Activated T-helper 1 cell treated with anti-CD3 and anti-CD28 coated beads, Interleukin-12 subunit alpha, Interleukin-12 subunit beta, Interleukin-2, Interleukin-4 antibody, amounts not matched to agents 30 ng/mL and 10 ng/mL and 1 ng/mL, durations not matched to agents 14 hours and 24 hours and 36 hours (primary cell): ENCODE measurements around the gene PRRT3. TPM values are rescaled to one million over a fixed set of nuclear protein-coding genes. Genes with fewer than 3 reads are reported as not detected.

Experiments
- DNase-seq: peaks from one replicate; pipeline ENCODE4 v3.0.0; 2021; ENCODE audit warnings: low spot score
- H3K27ac Mint-ChIP-seq: one replicate; pipeline ENCODE4 v1.8.0; 2021; ENCODE audit warnings: mild to moderate bottlenecking, mixed read lengths
- H3K27me3 Mint-ChIP-seq: one replicate; pipeline ENCODE4 v1.8.0; 2022; ENCODE audit warnings: mild to moderate bottlenecking, moderate library complexity, mixed read lengths; ENCODE audit not compliant: insufficient read depth
- H3K36me3 Mint-ChIP-seq: one replicate; pipeline ENCODE4 v1.8.0; 2021; ENCODE audit warnings: low read depth, mixed read lengths
- H3K4me1 Mint-ChIP-seq: one replicate; pipeline ENCODE4 v1.8.0; 2021; ENCODE audit warnings: low read depth, mixed read lengths
- H3K4me3 Mint-ChIP-seq: one replicate; pipeline ENCODE4 v1.8.0; 2021; ENCODE audit warnings: mild to moderate bottlenecking, moderate library complexity, mixed read lengths
- H3K9me3 Mint-ChIP-seq: one replicate; pipeline ENCODE4 v1.8.0; 2021; ENCODE audit warnings: mixed read lengths
- intact Hi-C: fragments of 100-400 bp; cut with micrococcal nuclease; formaldehyde crosslinking; loops from one replicate; pipeline ENCODE4 v1.15.1; 2024
- total RNA-seq: library from RNA; stranded (reverse); gene quantifications from 2 replicates; pipeline ENCODE4 v1.2.3, GENCODE V29; 2022

The PRRT3 gene
- total RNA-seq, 1 donor from 2014 or later: 16.4 TPM

DNA sequence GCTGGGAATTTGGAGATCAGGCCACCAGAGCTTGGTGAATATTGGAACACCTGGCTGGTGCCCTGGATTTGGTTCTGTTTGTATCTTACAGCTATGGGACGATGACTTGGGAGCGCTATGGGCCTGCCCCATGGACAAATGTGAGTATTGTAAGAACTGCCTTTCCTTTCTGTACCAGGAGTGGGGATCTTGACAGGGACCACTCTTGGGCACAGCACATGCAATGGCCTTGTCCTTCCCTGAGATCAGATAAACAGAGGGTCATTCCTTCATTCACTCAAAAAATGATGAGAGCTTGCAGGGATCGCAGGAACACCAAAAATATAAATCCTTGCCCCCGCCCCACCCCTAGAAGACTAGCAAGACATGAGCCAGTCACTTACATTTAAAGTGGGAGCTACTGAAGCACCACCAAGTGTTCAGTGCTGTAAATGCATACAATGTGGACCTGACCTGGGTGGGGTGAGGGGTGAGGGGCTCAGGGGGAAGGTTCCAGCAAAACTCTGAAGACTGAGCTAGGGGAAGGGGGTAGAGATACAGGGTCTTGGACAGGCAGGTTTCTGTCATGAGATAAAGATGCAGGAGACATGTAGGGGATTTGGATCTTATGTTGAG lies 21.3 kb downstream of the PRRT3 start:
- peak overlapping the region; percentile 57 for H3K4me3 Mint-ChIP-seq
- H3K27ac Mint-ChIP-seq: peak overlapping the region; percentile 56

DNA sequence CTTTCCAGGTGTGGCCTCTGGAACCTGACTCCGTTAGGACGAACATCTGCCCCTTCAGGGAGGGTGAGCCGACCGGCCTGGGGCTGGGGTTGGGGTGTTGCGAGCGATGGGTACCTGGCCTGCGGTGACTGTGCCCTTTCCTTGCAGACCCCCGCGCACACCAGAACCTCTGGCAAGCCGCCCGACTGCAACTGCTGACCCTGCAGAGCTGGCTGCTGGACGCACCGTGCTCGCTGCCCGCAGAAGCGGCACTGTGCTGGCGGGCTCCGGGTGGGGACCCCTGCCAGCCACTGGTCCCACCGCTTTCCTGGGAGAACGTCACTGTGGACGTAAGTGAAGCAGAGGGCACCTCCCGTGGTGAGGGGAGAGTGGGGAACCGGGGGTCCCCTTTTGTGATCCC lies 24.1 kb downstream of the PRRT3 start:
- Mint-ChIP-seq H3K36me3 (no peaks in the 10 kb centered on the region), H3K27me3 (peaks cover 7% of the 10 kb centered on the region), H3K4me1 (peaks cover 6% of the 10 kb centered on the region), H3K9me3 (no peaks in the 10 kb centered on the region), H3K4me3 (no peak overlapping the region), H3K27ac (no peak overlapping the region)
- intact Hi-C loops: no loop called here
- no peak for DNase-seq

More for the DNA sequence above, 21.3 kb downstream of the PRRT3 start:
- intact Hi-C loops: loop anchor here (5.0 to 10.0 kb wide), 2 partner anchors 294 to 1916 kb away; partner anchors contain the start of gene TAMM41
- H3K4me1 Mint-ChIP-seq: peaks cover 22% of the 10 kb centered on the region
- no peak for DNase-seq
- H3K36me3 Mint-ChIP-seq: peaks cover 11% of the 10 kb centered on the region
- H3K27me3 Mint-ChIP-seq: no peaks in the 10 kb centered on the region
- H3K9me3 Mint-ChIP-seq: no peaks in the 10 kb centered on the region

DNA sequence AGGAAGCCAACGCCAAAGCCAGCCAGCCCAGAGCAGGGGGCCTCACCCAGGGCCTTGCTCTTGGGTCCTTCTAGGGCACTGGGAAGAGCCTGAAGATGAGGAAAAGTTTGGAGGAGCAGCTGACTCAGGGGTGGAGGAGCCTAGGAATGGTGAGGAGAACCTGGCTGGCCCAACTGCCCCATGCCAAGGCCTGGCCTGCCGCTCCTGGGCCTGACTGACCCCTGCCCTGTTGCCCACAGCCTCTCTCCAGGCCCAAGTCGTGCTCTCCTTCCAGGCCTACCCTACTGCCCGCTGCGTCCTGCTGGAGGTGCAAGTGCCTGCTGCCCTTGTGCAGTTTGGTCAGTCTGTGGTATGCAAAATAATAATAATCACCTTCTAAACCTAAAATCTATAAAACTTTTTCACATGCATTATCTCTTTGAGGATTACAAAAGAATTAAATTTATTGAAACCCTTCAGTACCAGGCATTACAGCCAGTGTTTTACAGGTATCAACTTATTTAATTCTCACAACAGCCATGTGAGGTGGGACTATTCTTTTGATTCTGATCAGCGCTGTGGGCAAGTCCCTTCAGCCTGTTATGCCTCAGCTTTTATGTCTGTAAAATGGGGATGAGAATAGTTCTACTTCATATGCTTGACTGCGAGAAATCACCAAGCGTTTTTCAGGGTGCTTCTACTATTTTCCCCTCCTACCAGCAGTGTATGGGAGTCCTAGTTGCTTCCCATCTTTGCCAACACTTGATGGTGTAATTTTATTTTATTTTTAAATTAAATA lies 33.8 kb downstream of the PRRT3 start:
- H3K36me3 Mint-ChIP-seq: no peaks in the 10 kb centered on the region
- H3K4me3 Mint-ChIP-seq: no peak overlapping the region
- no peak for DNase-seq
- H3K4me1 Mint-ChIP-seq: peaks cover 7% of the 10 kb centered on the region
- H3K9me3 Mint-ChIP-seq: no peaks in the 10 kb centered on the region
- no peak overlapping the region for H3K27ac Mint-ChIP-seq
- intact Hi-C loops: no loop called here
- peaks cover 10% of the 10 kb centered on the region for H3K27me3 Mint-ChIP-seq

DNA sequence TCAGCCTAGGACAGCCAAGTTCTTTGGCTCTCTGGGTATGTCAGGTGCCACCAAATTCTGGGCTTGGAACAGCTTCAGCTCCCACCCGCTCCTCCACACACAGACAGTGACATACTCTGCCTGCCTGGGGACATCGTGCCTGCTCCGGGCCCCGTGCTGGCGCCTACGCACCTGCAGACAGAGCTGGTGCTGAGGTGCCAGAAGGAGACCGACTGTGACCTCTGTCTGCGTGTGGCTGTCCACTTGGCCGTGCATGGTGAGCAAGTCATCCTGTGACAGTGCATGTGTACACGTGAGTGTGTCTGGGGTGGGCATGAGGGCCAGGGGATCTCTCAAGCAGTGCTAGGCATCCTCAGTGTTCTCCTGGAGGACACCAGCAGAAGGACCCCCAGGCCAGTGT lies 34.4 kb downstream of the PRRT3 start:
- no peaks in the 10 kb centered on the region for H3K36me3 Mint-ChIP-seq
- H3K9me3 Mint-ChIP-seq: no peaks in the 10 kb centered on the region
- H3K4me1 Mint-ChIP-seq: peaks cover 8% of the 10 kb centered on the region
- no peak overlapping the region for H3K27ac Mint-ChIP-seq
- no peak overlapping the region for H3K4me3 Mint-ChIP-seq
- DNase-seq: no peak
- H3K27me3 Mint-ChIP-seq: peaks cover 8% of the 10 kb centered on the region
- intact Hi-C loops: no loop called here

DNA sequence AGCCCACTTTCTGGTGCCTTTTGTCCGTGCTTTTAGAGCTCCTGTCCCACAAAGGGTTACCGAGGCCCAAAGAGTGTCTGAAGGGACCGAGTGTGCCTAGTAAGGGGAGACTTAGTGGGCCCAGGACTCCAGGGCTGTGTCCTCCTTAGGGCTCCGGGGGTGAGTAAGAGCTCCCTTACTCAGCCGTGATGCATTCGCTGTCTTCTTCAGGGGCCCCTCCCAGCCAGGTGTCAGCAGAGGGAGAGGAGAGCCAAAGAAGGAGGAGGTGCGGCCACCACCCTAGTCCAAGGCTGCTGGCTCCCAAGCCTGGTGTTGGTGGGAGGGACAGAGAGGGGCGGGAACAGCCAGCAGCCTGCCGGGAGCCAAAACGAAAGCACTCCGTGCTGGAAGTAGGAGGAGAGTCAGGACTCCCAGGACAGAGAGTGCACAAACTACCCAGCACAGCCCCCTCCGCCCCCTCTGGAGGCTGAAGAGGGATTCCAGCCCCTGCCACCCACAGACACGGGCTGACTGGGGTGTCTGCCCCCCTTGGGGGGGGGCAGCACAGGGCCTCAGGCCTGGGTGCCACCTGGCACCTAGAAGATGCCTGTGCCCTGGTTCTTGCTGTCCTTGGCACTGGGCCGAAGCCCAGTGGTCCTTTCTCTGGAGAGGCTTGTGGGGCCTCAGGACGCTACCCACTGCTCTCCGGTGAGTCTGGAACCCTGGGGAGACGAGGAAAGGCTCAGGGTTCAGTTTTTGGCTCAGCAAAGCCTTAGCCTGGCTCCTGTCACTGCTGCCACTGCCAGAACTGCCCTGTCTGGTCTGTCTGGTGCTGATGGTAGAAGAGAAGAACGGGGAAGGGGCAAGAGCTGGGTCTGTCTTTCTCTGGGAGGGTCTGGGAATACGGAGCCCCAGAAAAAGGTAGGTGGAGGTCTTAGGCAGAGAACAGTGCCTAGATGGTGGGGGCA lies 35.2 kb downstream of the PRRT3 start, which contains the start of gene IL17RC:
Gene IL17RC (plus strand): TSS at position 365 of the 947 bp plus-strand sequence. CDS start 218 bp downstream, at position 583.
- no peak for DNase-seq
- Mint-ChIP-seq H3K27ac (peak within 1 kb of the TSS; percentile 29), H3K4me1 (peaks cover 16% of the 10 kb centered on the region), H3K27me3 (peaks cover 7% of the 10 kb centered on the region), H3K4me3 (peak within 1 kb of the TSS; percentile 68), H3K36me3 (no peaks in the 10 kb centered on the region), H3K9me3 (no peaks in the 10 kb centered on the region)
- intact Hi-C loops: loop anchor here (1.0 kb wide), 1 partner anchor 14 kb away; no protein-coding TSS in a partner anchor

DNA sequence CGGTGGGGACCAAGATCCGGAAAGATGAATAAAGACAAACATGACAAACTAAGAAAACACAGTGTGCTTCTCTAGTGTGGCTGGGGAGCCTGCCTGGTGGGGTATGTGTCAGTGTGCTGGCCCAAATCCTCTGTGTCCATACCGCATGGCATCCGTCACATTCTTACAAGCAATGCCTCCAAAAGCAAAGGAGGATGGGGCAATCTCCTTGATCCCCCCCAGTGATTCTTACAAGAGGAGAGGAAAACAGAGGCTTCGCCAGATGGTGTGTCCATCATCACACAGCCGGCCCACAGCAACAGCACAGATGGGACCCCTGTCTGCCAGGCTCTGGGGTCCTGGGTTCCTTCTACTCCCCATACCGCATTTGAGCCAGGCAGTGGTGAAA lies 35.9 kb downstream of the PRRT3 start:
- Mint-ChIP-seq H3K4me3 (peak overlapping the region; percentile 59), H3K27ac (peak overlapping the region; percentile 29), H3K36me3 (no peaks in the 10 kb centered on the region), H3K4me1 (peaks cover 16% of the 10 kb centered on the region), H3K9me3 (no peaks in the 10 kb centered on the region), H3K27me3 (peaks cover 7% of the 10 kb centered on the region)
- no peak for DNase-seq
- intact Hi-C loops: loop anchor here (1.0 kb wide), 1 partner anchor 13 kb away; no protein-coding TSS in a partner anchor

DNA sequence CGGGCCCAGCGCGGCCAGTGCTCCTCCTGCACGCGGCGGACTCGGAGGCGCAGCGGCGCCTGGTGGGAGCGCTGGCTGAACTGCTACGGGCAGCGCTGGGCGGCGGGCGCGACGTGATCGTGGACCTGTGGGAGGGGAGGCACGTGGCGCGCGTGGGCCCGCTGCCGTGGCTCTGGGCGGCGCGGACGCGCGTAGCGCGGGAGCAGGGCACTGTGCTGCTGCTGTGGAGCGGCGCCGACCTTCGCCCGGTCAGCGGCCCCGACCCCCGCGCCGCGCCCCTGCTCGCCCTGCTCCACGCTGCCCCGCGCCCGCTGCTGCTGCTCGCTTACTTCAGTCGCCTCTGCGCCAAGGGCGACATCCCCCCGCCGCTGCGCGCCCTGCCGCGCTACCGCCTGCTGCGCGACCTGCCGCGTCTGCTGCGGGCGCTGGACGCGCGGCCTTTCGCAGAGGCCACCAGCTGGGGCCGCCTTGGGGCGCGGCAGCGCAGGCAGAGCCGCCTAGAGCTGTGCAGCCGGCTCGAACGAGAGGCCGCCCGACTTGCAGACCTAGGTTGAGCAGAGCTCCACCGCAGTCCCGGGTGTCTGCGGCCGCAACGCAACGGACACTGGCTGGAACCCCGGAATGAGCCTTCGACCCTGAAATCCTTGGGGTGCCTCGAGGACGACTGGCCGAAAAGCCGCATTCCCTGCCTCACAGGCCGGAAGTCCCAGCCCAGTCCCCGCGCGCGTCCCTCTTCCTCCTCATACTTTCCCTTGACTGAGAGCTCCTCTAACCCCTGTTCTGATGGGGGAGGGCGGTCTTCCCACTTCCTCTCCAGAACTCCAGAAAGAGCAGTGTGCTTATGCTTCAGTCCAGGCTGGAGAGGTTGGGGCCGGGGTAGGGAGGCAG lies 36.7 kb downstream of the PRRT3 start:
- Mint-ChIP-seq H3K27me3 (peaks cover 7% of the 10 kb centered on the region), H3K4me3 (peak overlapping the region; percentile 68), H3K27ac (no peak overlapping the region), H3K4me1 (peaks cover 16% of the 10 kb centered on the region), H3K36me3 (no peaks in the 10 kb centered on the region), H3K9me3 (no peaks in the 10 kb centered on the region)
- DNase-seq: no peak
- intact Hi-C loops: loop anchor here (1.0 to 2.0 kb wide), 4 partner anchors 12 to 71 kb away; partner anchors contain the start of genes JAGN1 and RPUSD3

DNA sequence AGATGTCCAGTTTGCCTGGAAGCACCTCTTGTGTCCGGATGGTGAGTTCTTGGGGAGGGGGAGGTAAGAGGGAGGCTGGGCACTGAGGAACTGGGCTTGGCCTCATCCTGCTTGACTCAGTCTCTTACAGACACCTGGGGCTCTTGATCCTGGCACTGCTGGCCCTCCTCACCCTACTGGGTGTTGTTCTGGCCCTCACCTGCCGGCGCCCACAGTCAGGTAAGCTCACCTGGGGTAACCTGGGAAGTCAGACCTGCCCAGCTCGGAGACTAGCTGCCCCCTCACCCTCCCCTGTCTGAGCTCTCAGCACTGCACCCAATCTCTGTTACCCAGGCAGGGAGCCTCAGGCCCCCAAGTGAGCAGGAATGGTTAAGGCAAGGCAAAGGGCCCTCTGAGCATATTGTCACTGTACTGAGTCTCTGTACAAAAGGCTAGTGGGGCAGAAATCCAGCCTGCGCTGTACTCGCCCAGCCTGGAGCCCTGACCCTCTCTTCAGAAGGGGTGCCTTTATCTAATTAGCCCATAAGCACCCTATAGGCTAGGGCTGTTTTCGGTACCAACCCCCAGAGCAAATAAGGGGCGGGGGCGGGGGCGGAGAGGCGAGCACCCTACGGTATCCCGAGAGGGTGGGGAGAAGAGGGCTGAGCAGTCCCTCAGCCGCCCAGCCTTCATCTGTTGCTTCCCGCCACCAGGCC lies 37.5 kb downstream of the PRRT3 start:
- no peaks in the 10 kb centered on the region for H3K36me3 Mint-ChIP-seq
- H3K27me3 Mint-ChIP-seq: peaks cover 2% of the 10 kb centered on the region
- no peak overlapping the region for H3K27ac Mint-ChIP-seq
- peaks cover 18% of the 10 kb centered on the region for H3K4me1 Mint-ChIP-seq
- no peaks in the 10 kb centered on the region for H3K9me3 Mint-ChIP-seq
- peak overlapping the region; percentile 15 for H3K4me3 Mint-ChIP-seq
- DNase-seq: no peak
- intact Hi-C loops: loop anchor here (1.0 to 5.0 kb wide), 4 partner anchors 18 to 70 kb away; partner anchors contain the start of genes JAGN1 and RPUSD3

DNA sequence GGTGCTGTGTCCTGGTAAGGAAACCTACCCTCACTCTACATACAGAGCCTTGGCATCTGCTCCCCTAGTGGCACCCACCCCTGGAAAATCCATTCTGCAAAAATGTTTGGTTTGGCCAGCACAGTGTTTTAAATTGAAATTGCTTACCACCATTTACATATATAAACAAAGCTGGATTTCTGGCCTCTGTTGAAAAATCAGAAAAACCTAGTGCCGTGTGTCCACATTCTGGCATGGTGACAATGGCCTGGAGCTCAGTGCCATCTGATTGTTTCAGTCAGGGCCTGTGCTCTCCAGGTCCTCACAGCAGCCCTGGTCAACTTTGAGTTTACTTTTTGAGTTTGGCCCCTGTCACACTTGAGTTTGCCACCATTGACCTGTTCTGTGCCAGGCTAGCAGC lies 38.2 kb downstream of the PRRT3 start:
- H3K27ac Mint-ChIP-seq: no peak overlapping the region
- H3K9me3 Mint-ChIP-seq: no peaks in the 10 kb centered on the region
- no peaks in the 10 kb centered on the region for H3K36me3 Mint-ChIP-seq
- intact Hi-C loops: loop anchor here (2.0 to 5.0 kb wide), 2 partner anchors 52 to 69 kb away; partner anchors contain the start of gene RPUSD3
- DNase-seq: no peak
- no peak overlapping the region for H3K4me3 Mint-ChIP-seq
- H3K4me1 Mint-ChIP-seq: peaks cover 25% of the 10 kb centered on the region
- H3K27me3 Mint-ChIP-seq: peaks cover 2% of the 10 kb centered on the region

DNA sequence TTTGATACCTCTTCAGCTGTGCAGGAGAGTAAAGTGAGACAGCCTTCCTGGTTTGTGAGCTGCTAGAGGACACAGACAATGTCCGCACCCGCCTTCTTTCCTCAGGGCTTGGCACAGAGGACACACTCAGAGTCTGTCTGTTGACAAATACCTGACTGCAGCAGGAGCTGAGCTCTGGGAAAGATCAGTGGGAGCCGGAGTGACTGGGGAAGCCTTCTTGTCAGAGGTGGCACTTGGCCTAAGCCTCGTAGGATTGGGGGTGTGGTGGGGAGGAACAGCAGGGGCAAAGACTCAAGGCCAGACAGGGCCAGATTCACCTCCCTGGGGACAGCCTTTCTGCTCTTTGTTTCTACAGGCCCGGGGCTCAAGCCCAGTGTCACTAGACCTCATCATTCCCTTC lies 38.6 kb downstream of the PRRT3 start:
- H3K27ac Mint-ChIP-seq: no peak overlapping the region
- peaks cover 27% of the 10 kb centered on the region for H3K4me1 Mint-ChIP-seq
- H3K4me3 Mint-ChIP-seq: no peak overlapping the region
- DNase-seq: no peak
- no peaks in the 10 kb centered on the region for H3K9me3 Mint-ChIP-seq
- intact Hi-C loops: loop anchor here (5.0 kb wide), 1 partner anchor 51 kb away; no protein-coding TSS in a partner anchor
- peaks cover 2% of the 10 kb centered on the region for H3K27me3 Mint-ChIP-seq
- no peaks in the 10 kb centered on the region for H3K36me3 Mint-ChIP-seq

DNA sequence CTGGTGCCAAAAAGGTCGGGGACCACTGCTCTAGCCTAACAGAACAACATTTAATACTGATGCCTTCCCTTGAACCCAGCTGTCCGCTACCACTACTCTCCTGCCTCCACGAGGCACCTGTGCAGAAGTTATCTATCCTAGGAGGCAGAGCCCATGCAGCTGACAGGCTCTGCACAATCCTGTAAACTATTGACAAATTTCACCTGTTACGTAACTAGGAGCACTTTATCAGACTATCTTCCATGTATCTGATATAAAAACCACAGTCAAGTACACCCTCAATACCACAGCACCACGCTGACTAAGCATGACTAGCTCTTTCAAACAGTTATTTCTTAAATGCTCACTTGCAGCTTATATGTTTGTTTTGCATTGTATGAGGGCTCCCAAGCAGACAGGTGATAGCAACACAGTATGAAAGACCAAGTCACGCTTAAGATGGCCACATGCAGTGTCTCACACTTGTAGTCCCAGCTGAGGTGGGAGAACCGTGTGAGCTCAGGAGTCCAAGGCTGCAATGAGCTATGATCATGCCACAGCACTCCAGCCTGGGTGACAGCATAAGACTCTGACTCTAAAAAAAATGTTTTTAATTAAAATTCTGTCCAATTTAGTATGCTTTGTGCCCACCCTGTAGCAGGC lies 39.8 kb downstream of the PRRT3 start:
- DNase-seq: no peak
- intact Hi-C loops: loop anchor here (5.0 kb wide), 1 partner anchor 50 kb away; no protein-coding TSS in a partner anchor
- Mint-ChIP-seq H3K4me3 (no peak overlapping the region), H3K4me1 (peaks cover 27% of the 10 kb centered on the region), H3K36me3 (no peaks in the 10 kb centered on the region), H3K27ac (no peak overlapping the region), H3K27me3 (peaks cover 2% of the 10 kb centered on the region), H3K9me3 (no peaks in the 10 kb centered on the region)
